GM12878 (cell line): ENCODE measurements around the gene ADAMTS2.

Experiments
- ATF2 ChIP-seq: IDR thresholded peaks from 2 replicates; pipeline ENCODE4 v1.6.1; 2012; ENCODE audit warnings: low read length, inconsistent platforms
- CTCF ChIP-seq, 3 experiments: IDR thresholded peaks in 2 of 3; conservative IDR thresholded peaks in 1 of 3; 2 replicates each; pipeline ENCODE4 v1.5.1; 2011; ENCODE audit warnings: low read depth in 3 of 3, low read length in 3 of 3, mild to moderate bottlenecking in 3 of 3, control low read depth in 2 of 3, moderate library complexity in 2 of 3, inconsistent platforms in 1 of 3, mixed read lengths in 1 of 3; ENCODE audit not compliant: control insufficient read depth in 2 of 3, insufficient read depth in 1 of 3; ENCODE audit errors: extremely low read depth in 1 of 3
- JUNB ChIP-seq: IDR thresholded peaks from 2 replicates; pipeline ENCODE4 v1.6.1; 2016; ENCODE audit warnings: antibody characterized with exemption, mild to moderate bottlenecking
- MAX ChIP-seq: IDR thresholded peaks from 2 replicates; pipeline ENCODE4 v1.6.1; 2012; ENCODE audit warnings: low read depth, low read length, improper control_type of control experiment
- POLR2AphosphoS2 ChIP-seq: IDR thresholded peaks from 2 replicates; pipeline ENCODE4 v1.6.1; 2011; ENCODE audit warnings: low read depth, mild to moderate bottlenecking, low read length, improper control_type of control experiment, moderate library complexity
- POLR2AphosphoS5 ChIP-seq: IDR thresholded peaks from 2 replicates; pipeline ENCODE4 v1.6.1; 2011; ENCODE audit warnings: mild to moderate bottlenecking, low read length, inconsistent platforms
- SMAD1 ChIP-seq: fragments of 450-650 bp; IDR thresholded peaks from 2 replicates; pipeline ENCODE4 v1.6.1; 2018; ENCODE audit warnings: mild to moderate bottlenecking, low read depth; ENCODE audit not compliant: partially characterized antibody
- SMC3 ChIP-seq: IDR thresholded peaks from 2 replicates; pipeline ENCODE4 v1.6.1; 2011; ENCODE audit warnings: low read length, improper control_type of control experiment, borderline replicate concordance
- SRF ChIP-seq, 2 experiments: IDR thresholded peaks; 2 replicates each; pipeline ENCODE4 v1.6.1; 2011; ENCODE audit warnings: low read depth in 2 of 2, low read length in 2 of 2, mild to moderate bottlenecking in 1 of 2, moderate library complexity in 1 of 2
- TARDBP ChIP-seq: IDR thresholded peaks from 2 replicates; pipeline ENCODE4 v1.6.1; 2016; ENCODE audit warnings: borderline replicate concordance

GRCh38 chr5:179346875-179347274, 1.6 kb upstream of the ADAMTS2 start:
- TF ChIP-seq ATF2, result no peak
- TF ChIP-seq SRF (IDR thresholded peaks at IDR 0.05; ENCODE audit: low read depth in 2 of 2, low read length in 2 of 2), result no peak
- no peak for TF ChIP-seq CTCF (IDR thresholded peaks at IDR 0.05 in 2 of 3, conservative IDR thresholded peaks at IDR 0.05 in 1 of 3; ENCODE audit: control insufficient read depth in 2 of 3, extremely low read depth in 1 of 3, insufficient read depth in 1 of 3, low read depth in 3 of 3, low read length in 3 of 3)
- no peak for TF ChIP-seq JUNB
- TF ChIP-seq SMC3, result no peak
- TF ChIP-seq POLR2AphosphoS5, result no peak
- TF ChIP-seq SMAD1, result no peak
- TF ChIP-seq TARDBP, result no peak
- no peak for TF ChIP-seq POLR2AphosphoS2
- no peak for TF ChIP-seq MAX
